NOMO-1 (cell line): Measurements from ENCODE around the gene SCAP.
"Not testable (repeated sequence)": the region's sequence is repeated elsewhere in the genome, so short reads cannot be mapped to it uniquely, and the experiment has no call there.

ENCODE experiments used
- DNase-seq, 2 experiments: peaks; one replicate each; lab custom pipeline; 2025; ENCODE audit not compliant: unreplicated experiment in 2 of 2; lab: John Stamatoyannopoulos, UW

Gene SCAP

GRCh38 chr3:47370887-47371697, 104.6 kb downstream of the SCAP start:
- DNase-seq = peak in 1 of 2 experiments; percentile 10

GRCh38 chr3:47370020-47370419, 105.7 kb downstream of the SCAP start:
- DNase-seq = not testable (repeated sequence)

- no peak for DNase-seq
Observed at GRCh38 chr3:47367631-47368030, 108.1 kb downstream of the SCAP start.

- no peak for DNase-seq
Observed at GRCh38 chr3:47366833-47367232, 108.9 kb downstream of the SCAP start.

- no peak for DNase-seq
Observed at GRCh38 chr3:47365213-47366153, 110.3 kb downstream of the SCAP start.
